ENCODE data around the gene TMEM150B. TPM values are rescaled to one million over a fixed set of nuclear protein-coding genes. Genes with fewer than 3 reads are reported as not detected.
A peak's percentile ranks its signal among the peaks of the same experiment; 100 is the strongest.

The TMEM150B gene
- total and polyA plus RNA-seq, 2 of the 13 experiments (the other 11 are each of a cell fraction or from before 2014, with no cell fraction given), result 1.3 to 1.8 TPM

DNA sequence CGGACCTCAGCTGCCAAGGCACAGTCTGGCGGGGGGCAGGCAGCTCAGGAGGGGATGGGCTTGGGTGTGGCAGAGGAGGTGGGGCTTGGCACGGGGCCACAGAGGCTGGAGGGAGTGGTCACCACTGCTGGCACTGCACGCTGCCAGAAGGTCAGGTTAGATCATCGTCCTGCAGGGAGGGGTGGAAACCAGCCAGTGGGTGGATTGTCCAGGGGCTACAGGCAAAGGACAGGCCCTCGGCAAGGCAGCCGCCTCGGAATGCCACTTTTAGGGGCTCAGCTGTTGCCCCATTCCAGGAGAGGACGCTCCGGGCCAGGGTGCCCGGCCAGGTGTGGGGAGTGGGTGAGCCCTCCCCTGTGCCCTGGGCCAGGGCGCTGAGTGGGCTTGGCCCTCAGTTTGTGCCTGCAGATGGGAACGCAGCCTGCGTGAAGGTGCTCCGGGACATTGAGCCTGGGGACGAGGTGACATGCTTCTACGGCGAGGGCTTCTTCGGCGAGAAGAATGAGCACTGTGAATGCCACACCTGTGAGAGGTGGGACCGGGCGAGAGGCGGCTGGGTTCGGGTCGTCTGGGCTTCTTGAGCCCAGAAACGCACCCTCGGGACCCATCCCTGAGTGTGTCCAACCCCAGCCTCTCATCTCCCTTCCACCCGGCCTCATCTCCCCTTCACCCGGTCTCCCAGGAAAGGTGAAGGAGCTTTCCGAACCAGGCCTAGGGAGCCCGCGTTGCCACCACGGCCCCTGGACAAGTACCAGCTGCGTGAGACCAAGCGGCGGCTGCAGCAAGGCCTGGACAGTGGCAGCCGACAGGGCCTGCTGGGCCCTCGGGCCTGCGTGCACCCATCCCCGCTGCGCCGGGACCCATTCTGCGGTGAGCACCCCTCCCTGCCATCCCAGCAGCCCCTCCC is 20.9 kb upstream of the TMEM150B start (continued):
- TF ChIP-seq ZNF333 (CRISPR knock-in tag; IDR thresholded peaks at IDR 0.05; ENCODE audit: borderline replicate concordance) (no peak), MXI1 (IDR thresholded peaks at IDR 0.05; ENCODE audit: borderline replicate concordance, low read depth, low read length) (no peak), ZSCAN22 (CRISPR knock-in tag; IDR thresholded peaks at IDR 0.05) (no peak)
- TF ChIP-seq, protein P1, sequence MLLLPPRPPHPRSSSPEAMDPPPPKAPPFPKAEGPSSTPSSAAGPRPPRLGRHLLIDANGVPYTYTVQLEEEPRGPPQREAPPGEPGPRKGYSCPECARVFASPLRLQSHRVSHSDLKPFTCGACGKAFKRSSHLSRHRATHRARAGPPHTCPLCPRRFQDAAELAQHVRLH (CRISPR knock-in tag; IDR thresholded peaks at IDR 0.05; ENCODE audit: borderline replicate concordance, low read depth), result no peak

DNA sequence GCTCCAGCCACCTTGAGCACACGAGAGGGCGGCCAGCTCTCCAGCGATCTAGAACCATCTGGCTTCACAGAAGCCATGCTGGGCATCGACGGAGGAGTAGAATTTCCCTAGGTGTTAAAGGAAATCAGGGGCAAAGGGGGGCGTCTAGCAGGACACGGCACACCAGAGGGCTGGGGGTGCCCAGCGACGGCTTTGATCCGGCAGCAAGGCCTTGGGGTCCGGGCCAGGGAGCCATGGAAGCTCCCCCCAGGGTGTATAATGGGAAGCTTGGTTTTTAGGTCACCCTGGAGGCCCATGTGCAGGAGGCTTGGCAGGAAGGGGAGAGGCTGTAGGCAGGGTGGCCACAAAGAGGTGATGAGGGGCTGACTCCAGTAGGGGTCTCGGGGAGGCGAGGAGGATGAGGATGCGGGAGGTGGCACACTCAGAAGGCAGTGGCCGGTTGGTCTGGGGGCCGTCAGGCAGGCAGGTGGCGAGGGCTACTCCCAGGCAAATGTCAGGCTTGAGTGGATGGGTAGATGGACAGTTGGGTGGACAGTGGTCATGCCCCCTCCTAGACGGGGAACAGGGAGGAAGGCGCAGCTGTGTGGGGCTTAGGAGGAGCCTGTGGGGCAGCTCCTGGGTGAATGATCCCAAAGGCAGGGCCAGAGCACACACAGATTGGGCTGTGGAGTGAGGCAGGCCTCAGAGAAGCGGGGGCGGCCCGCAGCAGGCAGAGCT is 20.1 kb upstream of the TMEM150B start:
- CTCF ChIA-PET (ENCODE audit: low intra/inter-chr PET ratio, low total read pairs), result no interaction called here
- Histone ChIP-seq H3K27ac (ENCODE audit: extremely low read length, insufficient read depth, low read length) (no peak overlapping the region), H3K4me1 (ENCODE audit: insufficient read depth, low read length) (peaks cover 12% of the 10 kb centered on the region), H3K9ac (ENCODE audit: insufficient read depth, low read depth, low read length) (no peak overlapping the region), H3K9me3 (ENCODE audit: low read length) (no peaks in the 10 kb centered on the region), H3K4me3 (replicated peaks in 1 of 3; ENCODE audit: insufficient read depth in 1 of 3, low read depth in 2 of 3, low read length in 3 of 3) (no peak overlapping the region), H2AFZ (ENCODE audit: low read length) (no peak overlapping the region), H3K79me2 (ENCODE audit: insufficient read depth, low read length) (peaks cover 2% of the 10 kb centered on the region), H3K27me3 (ENCODE audit: control insufficient read depth in 1 of 2, insufficient read depth in 2 of 2, low read length in 2 of 2) (no peaks in the 10 kb centered on the region; a peak in 2 of 5 replicates), H4K20me1 (ENCODE audit: insufficient read depth, low read length) (peaks cover 3% of the 10 kb centered on the region; the same call in 1 of the 2 replicates), H3K36me3 (replicated peaks in 1 of 2; ENCODE audit: control insufficient read depth in 1 of 2, insufficient read depth in 2 of 2, low read length in 2 of 2) (peaks cover 2 to 7% of the 10 kb centered on the region in 2 experiments; a peak in 3 of 5 replicates), H3K4me2 (ENCODE audit: low read depth, low read length) (no peak overlapping the region)
- BruUV-seq (replicated peaks), result no TSS peak
- TF ChIP-seq RBFOX2 (IDR thresholded peaks at IDR 0.05; ENCODE audit: low read depth, low read length) (0 out of 2 replicates have a peak, but pooled peaks have one; percentile 17), ZNF20 (CRISPR knock-in tag; IDR thresholded peaks at IDR 0.05) (no peak)
- FAIRE-seq, result no peak
- POLR2A ChIA-PET, result no interaction called here
- in situ Hi-C loops (cut with HindIII; ENCODE audit: extremely low pct_ligation_motif_present, low pct_unique_long_range_greater_than_20kb), result no loop called here
- no peak for DNase-seq (ENCODE audit: low spot score)
- ATAC-seq, result no peak
- 91% methylated on average over 21 of the region's 22 CpGs for WGBS (ENCODE audit: low lambda C conversion rate)
- intact Hi-C loops (cut with micrococcal nuclease; ENCODE audit: unreplicated experiment), result no loop called here

Measured in HepG2 (cell line).